Cortex of kidney (tissue), 1 donor: ENCODE results near the gene ZNF865.
A peak's percentile ranks its signal among the peaks of the same experiment; 100 is the strongest.

Source experiments
- DNase-seq: peaks from one replicate; lab custom pipeline; 2025; lab: John Stamatoyannopoulos, UW

The ZNF865 gene

DNA sequence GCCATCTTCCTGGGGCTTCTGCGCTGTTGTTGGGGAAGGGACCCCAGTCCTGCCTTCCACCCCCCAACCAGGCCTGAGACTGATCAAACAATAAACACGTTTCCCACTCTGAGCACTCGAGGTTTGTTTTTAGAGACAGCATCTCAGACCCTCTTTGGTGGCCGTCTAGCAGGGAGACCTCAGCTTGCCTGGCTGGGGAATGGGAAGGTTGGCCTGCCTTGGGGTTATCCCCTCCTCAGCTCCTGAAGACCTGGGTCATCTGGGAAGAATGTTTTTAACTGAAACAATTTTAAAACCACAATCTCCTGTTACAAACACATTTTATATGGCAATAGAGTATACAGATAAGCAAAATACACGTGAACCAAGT is 40.0 kb downstream of the ZNF865 start:
- DNase-seq: no peak

DNA sequence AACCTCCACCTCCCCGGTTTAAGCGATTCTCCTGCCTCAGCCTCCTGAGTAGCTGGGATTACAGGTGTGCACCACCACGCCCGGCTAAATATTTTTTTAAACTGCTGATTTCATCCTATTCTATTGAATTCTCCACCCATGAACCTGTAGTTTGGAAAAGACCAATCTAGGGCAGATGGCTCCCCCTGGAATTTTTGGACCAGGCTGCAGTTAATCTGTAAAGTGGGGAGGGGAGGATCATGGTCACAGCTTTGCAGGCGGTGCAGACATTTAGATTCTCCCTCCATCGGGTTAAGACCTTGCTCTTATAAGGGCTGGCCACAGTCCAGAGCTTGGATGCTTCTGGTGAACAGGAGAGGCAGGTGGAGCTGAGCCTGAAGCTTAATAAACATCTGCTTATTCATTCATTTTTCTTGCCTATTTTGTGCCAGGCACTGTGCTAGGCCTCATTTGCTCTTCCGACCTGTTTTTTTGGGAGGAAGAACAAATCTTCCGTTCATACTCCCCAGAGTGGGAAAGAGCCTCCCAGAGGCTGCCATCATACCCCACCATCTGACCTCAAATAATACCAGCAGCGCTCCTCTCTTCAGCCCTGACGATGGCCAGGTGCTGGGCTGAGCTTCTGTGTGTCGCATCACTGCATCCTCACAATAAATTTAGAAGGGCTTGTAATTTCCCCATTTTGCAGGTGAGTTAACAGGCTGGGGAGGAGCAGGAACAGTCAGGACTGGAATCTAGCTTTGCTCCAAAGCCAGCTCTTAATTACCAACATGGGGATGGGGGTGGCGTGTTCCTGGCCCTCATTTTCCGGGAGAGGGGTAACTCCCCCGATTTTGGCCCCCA is 41.7 kb downstream of the ZNF865 start:
- no peak for DNase-seq

DNA sequence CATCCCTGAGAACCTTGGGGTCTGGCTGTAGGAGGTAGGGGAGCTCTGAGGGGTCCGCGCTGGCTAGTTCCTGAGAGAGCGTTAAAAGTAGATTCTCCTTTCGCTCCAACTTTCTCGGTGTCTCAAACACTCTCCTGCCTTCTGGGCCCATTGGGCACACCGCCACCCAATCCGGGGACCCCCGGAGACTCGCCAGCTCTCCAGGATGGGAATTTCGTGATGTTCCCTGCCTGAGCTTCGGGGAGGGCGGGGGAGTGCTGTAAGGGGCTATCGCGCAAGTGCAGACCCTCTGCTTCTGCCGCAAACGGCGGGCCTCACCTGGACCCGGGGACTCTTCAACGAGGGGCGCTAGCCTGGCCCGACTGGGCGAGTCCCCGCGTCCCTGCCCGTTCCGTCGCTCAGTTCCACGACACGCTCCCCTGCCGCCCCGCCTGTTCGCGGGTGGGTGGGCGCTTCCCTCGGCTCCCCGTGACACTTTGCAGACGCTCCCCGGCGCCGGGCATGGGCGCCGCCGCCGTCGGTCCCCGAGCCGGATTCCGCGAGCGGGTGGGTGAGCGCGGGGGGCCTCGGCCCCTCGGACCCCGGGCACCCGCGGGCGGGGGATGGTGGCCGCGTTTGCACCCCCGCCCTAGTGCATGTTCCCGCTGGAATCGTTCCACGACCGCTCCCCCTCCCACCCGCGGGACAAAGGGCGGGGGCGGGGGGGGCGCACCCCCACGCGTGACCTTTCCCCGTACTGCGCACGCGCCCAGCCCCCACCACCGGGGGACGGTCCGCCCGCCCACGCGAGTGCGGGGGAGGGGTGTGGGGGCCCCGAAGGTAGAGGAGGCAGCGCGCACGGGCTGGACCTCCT is 42.5 kb downstream of the ZNF865 start, which contains the start of gene CCDC106:
CCDC106 (plus strand) TSS at position 481 of the 853 bp plus-strand sequence. CDS start 835 bp downstream, outside the sequence.
- no peak for DNase-seq

DNA sequence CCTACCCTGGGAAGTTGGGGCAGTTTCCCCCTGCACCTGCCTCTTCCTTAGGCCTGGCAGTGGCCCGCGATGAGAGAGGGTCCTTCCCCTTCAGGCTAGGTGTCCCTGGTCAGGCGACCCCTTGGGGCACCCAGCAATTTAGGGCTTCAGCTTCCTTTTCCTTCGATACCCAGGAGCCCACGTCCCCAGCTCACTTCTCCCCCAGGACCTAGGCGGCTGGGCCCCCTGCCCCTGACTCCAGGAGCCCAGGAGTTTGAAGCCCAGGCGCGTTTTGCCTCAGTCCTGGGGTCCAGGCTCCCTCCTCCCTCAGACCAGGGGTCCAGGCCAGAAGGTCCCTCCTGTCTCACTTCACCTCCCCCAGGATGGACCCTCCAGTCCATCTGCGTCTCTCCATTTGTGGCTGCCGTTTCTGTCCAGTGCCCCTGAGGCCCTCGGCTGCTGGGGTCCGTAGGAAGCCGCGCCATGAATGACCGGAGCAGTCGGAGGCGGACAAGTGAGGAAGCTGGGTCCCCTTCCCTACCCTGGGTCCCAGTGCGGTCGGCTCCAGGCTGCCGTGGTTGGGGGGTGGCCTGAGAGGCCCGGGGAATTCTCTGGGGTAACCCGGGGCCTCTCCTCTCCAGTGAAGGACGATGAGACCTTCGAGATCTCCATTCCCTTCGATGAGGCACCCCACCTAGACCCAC is 43.3 kb downstream of the ZNF865 start:
- DNase-seq: no peak

DNA sequence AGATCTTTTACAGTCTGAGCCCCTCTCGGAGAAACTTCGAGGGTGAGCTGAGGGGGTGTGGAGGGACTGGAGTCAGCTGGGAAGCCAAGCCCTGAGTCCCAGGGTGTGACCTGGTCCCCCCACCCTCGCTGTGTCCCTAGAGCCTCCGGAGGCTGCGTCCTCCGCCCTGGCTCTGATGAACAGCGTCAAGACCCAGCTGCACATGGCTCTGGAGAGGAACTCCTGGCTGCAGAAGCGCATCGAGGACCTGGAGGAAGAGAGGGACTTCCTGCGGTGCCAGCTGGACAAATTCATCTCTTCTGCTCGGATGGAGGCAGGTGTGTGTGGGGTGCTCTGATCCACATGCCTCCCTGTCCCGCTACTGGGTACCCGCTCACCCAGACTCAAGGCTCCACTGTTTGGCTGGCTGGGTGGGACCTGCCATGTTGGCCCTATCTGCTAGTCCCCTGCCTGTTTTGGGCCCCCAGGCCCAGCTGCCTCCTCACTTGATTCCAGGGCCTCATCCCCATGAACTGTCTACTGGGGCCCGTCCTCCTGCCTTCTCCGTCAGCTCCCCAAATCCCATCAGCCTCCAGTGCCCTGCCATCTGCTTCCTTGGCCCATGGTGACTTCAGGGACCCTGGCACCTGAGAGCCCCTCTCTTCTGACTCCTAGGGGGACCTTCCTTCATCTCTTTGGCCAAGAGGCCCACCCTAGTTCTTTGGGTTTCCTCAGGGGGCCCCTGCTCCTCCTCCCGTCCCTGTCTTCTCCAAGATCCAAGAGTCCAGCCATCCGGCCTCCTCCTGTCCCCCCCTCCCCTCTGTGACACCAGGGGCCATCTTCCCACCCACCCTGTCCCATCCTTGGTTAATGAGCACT is 44.0 kb downstream of the ZNF865 start:
- DNase-seq: no peak

DNA sequence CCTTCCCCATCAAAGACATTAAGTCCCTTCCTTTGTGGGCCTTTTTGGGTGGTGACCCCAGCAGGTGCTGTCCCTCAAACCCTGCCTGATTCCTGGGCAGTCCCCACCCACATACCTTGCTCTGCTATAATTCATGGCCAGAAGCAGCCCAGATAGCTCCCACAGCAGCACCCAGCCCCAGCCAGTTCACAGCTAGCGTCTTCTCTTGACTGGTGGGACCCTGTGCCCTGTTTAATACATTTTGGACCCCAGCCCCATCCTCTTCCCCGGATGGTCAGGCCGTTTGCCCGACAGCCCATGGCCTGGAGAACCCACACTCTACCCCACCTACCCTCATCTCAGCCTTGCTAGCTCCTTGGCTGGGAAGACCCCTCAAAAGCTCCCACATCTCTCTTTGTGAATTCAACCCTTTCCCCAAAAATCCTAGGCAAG is 44.7 kb downstream of the ZNF865 start:
- no peak for DNase-seq

DNA sequence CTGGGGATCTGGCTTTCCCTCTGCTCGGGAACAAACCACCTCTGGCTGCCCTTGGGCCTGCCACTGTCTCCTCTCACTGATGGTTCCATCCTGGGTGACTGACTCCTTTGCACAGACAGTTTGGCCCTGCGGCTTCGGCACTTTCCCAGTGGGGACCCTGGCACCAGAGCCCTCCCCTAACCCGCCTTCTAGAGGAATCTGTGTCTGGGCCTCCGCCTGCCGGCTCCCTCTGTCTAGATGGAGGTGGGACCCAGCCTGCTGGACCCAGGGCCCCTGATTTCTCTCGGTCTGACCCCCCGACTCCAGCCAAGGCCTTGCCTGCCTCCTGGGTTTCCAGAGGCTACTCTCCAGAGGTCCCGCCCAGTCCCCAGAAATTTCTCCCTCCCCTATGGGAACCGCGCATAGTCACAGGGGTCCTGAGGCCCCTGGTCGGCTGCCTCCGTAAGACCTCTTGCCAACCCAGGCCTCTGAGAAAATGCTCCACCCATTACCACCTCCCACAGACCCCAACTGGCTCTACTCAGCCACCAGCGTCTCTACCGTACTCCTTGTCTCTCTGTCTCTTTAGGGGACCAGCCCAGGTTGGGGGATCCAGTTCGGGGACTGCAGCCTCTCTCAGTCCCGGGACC is 45.3 kb downstream of the ZNF865 start:
- DNase-seq: no peak

DNA sequence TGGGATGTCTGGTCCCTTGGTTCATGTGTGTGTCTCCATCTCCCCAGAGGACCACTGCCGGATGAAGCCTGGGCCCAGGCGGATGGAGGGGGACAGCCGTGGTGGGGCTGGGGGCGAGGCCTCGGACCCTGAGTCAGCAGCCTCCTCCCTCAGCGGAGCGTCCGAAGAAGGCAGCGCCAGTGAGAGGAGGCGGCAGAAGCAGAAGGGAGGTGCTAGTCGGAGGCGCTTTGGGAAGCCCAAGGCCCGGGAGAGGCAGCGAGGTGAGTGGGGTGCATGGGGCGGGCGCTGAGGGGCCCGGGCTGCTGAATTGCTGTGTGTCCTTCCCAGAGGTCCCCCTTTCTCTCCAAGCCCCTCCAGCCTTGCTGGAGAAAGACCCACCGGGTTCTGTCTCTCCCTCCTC is 45.8 kb downstream of the ZNF865 start:
- DNase-seq: no peak

DNA sequence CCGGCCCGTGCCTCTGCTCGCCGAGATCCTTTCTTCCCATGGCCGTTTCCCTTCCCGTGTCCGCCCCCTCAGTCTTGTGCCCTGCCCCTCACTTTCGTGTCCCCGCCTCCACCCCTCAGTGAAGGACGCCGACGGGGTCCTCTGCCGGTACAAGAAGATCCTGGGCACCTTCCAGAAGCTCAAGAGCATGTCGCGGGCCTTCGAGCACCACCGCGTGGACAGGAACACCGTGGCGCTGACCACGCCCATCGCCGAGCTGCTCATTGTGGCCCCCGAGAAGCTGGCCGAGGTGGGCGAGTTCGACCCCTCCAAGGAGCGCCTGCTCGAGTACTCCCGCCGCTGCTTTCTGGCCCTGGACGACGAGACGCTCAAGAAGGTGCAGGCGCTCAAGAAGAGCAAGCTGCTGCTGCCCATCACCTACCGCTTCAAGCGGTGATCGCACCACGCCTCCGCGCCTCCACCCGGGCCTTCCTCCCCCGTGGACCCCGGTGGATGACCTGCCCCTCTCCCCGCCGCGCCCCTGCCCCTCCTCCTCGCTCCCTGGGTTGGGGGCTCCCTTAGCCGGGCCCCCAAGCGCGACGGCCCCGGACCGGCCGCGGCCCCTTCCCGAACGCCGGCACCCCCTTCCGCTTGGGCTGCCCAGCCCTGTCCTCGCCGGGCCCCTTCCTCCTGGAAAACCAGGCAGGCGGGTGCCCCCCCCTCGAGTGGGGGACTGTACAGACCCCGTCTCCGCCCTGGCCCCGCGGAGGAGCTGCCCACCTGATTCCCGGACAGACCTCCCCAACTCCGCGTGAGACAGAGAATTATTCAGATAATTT is 47.1 kb downstream of the ZNF865 start:
- DNase-seq: no peak

DNA sequence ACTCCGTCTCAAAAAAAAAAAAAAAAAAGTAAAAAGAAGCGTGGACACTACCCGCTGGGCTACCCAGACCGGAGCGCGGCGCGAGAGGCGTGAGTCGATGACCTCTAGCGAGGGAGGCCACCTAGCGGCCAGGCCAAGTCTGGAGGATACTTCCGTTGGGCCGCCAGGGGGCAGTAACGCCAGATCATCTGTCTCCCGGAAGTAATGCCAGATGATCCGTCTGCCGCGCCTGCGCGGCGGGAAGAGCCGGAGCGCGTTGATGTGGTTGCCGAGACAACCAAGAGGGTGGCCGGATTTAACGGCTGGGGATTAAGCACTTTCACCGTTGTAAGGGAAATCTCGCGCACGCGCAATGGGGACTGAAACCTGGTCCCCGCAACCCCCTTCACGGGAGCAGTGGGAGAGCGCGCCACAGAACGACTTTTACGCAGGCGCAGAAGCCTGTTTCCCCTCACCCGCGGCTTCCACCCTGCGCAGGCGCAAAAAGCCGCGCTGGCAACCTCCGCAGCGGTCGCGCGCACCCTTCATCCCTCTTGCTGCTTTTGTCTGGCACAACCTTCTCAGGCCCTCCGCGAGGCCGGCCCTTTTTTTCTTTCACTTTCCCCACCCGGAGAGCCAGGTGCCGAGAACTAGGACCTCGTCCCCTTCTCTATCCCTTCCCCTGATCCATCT is 48.3 kb downstream of the ZNF865 start:
- DNase-seq: peak; percentile 91

DNA sequence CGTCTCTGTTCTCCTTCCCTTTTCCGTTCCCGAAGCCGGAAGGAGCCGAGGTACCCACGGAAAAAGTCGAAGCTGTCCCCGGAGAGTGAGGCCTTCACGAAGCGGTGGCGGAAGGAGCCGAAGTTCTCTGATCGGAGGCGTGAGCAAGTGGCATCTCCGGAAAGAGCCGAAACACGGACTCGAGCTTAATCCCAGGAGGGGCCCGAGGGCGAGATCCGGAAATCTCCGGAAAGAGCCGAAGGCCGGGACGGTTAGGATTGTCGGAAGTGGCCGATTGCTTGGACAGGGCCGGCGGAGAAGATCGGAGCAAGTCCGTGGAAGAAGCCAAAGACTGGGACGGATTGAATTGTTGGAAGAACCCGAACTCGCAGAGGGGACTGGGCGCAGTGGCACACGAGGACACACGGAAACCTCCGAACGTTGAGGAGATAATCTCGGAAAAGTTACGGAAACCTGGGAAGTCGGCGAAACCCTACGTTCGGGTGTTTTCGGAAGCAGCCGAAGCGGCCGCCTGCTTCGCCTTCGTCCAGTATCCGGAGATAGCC is 48.9 kb downstream of the ZNF865 start:
- peak; percentile 91 for DNase-seq

DNA sequence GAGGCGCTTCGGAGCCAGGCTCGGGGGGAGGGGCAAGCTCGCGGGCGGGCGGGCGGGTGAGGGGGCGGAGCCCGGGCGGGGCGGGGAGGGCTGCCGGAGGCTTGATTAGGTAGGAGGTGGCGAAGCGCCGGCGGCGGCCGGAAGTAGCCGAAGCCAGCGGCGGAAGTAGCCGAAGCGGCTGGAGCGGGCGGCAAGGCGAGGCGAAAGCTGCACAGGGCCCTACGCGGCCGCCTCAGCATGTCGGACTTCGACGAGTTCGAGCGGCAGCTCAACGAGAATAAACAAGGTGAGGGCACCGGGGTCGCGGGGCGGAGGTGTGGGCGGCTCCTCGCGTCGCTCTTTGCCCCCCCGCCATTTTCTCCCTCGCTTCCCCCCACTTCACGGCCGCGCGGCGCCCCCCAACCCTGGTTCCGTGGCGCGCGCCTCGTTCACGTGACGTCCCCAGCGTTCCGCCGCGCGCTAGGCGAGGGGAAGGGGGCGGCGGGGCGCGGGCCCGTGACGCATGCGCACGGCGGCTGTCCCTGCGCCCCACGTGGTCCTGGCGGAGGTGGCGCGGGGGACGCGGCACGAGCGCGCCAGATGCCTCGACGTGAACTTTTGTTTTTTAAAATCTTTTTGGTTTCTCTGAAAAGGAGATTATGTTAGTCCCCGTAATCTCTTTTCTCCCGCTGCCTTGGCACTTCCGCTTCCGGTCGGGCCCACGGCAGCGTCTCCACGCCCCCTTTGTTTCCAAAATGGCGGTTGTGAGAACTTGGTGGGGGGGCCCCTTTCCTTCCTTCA is 49.6 kb downstream of the ZNF865 start, which contains the start of gene U2AF2:
U2AF2 (plus strand) TSS at position 168 of the 780 bp plus-strand sequence; CDS start at position 238, 70 bp downstream.
- no peak for DNase-seq

DNA sequence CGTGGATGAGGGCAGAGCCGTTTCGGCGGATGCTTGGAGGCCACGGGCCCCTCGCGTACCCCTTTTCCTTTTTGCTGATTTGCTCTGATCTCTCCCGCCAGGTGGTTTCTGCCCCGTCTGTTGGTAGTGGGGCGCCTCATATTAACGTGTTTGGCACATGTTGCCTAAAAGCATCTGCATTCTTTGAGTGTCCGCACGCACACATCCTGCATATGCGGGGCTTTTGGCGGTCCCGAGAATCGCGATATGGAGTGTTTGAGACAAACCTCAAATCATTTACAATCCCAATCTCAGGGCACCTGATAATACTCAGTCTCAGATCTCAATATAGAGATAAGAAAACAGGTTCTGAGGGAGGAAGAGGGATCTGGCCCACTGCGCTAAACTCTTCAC is 50.2 kb downstream of the ZNF865 start:
- no peak for DNase-seq

DNA sequence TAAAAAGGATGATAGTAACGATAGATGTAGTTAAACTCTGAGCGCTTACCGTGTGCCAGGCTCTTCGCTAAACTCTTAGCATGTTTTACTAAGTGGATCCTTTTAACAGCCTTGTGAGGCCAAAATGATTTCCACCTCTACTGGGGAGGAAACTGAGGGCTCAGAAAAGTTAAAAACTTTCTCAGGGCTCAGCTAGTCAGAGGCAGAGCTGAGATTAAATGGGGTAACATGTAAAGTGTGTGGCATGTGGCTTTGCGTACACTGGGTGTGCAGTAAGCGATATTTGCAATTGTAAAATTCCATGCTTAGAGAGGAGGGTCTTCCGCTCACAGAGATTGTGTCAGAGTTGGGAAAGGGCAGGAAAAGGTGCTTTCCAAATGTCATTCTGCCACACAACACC is 51.1 kb downstream of the ZNF865 start:
- DNase-seq: no peak

DNA sequence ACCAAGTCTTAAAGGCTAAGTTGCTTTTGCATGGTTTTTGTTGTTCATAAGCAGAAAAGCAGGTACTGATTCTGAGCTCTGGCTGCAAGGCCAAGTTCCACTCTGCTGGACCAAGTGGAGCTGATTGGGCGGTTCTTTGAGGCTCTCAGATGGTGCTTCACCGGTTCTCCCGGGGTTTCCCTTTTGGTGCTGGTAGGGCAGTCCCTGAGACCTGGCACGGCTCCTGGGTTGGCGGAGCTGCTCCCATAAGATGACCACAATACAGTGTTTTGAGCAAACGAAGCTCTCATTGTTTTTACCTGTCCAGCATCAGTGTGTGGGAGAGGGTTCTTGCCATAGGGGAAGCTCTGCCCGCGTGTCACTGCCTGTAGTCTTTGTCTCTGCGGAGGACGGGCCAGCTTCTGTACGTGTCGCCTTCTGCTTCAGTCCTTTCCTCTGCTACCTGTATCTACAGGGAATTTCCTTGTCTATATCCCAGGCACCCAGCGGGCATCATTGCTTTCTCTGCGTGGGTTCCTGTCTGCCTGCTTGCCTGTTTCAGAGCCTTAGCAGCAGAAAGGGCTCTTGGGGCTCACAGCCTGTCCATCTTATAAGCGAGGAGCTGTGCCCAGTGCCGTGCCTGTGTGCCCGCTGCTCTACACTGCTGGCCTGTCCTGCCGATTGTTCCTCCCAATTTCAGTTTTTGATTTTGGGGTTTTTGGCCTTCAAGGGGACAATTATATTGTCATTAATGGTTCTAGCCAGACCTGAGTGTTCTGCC is 51.7 kb downstream of the ZNF865 start:
- DNase-seq: no peak

DNA sequence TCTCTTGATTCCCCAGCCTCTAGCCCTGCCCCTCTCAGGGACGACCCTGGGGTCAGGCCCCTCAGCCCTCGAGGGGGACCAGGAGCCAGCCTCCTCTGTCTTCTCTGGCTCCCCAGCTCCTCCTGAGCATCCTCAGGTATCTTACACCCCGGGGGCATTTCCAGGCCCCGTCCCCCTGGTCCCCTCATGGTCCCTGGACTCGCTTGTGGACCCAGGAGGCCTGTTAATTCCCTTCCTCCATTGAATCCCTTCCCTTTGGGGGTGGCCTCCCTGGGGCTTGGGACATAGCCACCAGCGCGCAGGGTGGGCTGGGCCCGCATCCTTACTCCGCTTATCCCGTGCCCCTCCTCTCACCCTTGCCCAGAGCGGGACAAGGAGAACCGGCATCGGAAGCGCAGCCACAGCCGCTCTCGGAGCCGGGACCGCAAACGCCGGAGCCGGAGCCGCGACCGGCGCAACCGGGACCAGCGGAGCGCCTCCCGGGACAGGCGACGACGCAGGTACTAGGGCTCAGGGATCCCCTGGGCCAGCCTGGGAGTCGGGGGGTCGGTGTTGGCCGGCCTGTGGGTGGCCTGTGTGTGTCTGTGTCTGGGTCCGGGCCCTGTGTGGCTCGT is 53.5 kb downstream of the ZNF865 start:
- no peak for DNase-seq

DNA sequence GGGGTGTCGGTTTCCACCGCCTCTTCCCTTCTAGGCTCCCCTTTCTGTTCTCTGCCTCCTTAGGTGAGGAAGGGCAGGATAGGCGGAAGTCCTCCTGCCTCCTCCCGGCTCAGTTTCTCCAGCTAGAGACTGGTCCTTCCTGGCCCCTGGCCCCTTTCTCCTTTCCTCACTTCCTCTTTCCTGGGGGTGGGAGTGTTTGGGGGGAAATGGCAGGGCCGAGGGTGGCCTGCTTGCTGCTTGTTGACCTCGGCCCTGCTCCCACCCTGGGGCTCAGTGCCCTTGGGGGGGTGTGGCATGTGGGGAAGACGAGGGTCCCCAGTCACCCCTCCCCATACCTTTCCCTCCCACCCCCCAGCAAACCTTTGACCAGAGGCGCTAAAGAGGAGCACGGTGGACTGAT is 54.4 kb downstream of the ZNF865 start:
- DNase-seq: no peak
